Mammary epithelial cell (primary cell): ENCODE measurements around the gene RPS18.

Experiments
- CTCF ChIP-seq, 2 donors: IDR thresholded peaks in 1 of 2; conservative IDR thresholded peaks in 1 of 2; 2 replicates each; pipeline ENCODE4 v1.5.1; 2011 to 2012; ENCODE audit warnings: inconsistent platforms in 2 of 2, low read length in 2 of 2, mild to moderate bottlenecking in 2 of 2, control low read depth in 1 of 2, low read depth in 1 of 2; ENCODE audit not compliant: insufficient read depth in 1 of 2; ENCODE audit errors: extremely low read depth in 1 of 2
- EZH2 ChIP-seq: IDR thresholded peaks from 2 replicates; pipeline ENCODE4 v1.6.1; 2012; ENCODE audit warnings: low read length, inconsistent platforms, borderline replicate concordance

- TF ChIP-seq CTCF (conservative IDR thresholded peaks at IDR 0.05 in 1 of 2, IDR thresholded peaks at IDR 0.05 in 1 of 2; ENCODE audit: extremely low read depth in 1 of 2, insufficient read depth in 1 of 2, low read depth in 1 of 2, low read length in 2 of 2) (no peak), EZH2 (no peak)
These were observed 49.4 kb downstream of the RPS18 start for GRCh38 chr6:33321227-33321626.
